GM23338 (cell line): ENCODE results near the gene HDAC10. TPM values are rescaled to one million over a fixed set of nuclear protein-coding genes. Genes with fewer than 3 reads are reported as not detected.

Source experiments
- ATAC-seq: fragments of 200-7000 bp; cut with Tn5 transposase; 3 replicates; pipeline ENCODE4 v1.9.1; 2020
- DNase-seq: peaks from one replicate; pipeline ENCODE4 v3.0.0-alpha.2; 2015; ENCODE audit warnings: low spot score
- H2AFZ ChIP-seq: fragments of 200-600 bp; sonication (generic); 2 replicates; pipeline ENCODE4 v1.8.0; 2016; ENCODE audit warnings: antibody characterized with exemption, mild to moderate bottlenecking, moderate library complexity
- H3F3A ChIP-seq: fragments of 200-600 bp; sonication (generic); replicated peaks from 2 replicates; pipeline ENCODE4 v1.8.0; 2017; ENCODE audit warnings: antibody characterized with exemption, mixed run types, low read depth
- H3K27ac ChIP-seq: fragments of 200-600 bp; sonication (generic); 2 replicates; pipeline ENCODE4 v1.6.1; 2016; ENCODE audit warnings: low read depth
- H3K27me3 ChIP-seq: fragments of 200-600 bp; sonication (generic); 2 replicates; pipeline ENCODE4 v1.8.0; 2016; ENCODE audit warnings: mild to moderate bottlenecking, mixed run types, moderate library complexity; ENCODE audit not compliant: insufficient read depth
- H3K36me3 ChIP-seq: fragments of 200-600 bp; sonication (generic); 2 replicates; pipeline ENCODE4 v1.8.0; 2016; ENCODE audit warnings: mild to moderate bottlenecking; ENCODE audit not compliant: insufficient read depth
- H3K4me1 ChIP-seq: fragments of 200-600 bp; sonication (generic); 2 replicates; pipeline ENCODE4 v1.8.0; 2016; ENCODE audit warnings: mild to moderate bottlenecking, moderate library complexity; ENCODE audit not compliant: insufficient read depth
- H3K4me2 ChIP-seq: fragments of 200-600 bp; sonication (generic); 2 replicates; pipeline ENCODE4 v1.7.1; 2017; ENCODE audit warnings: mixed run types
- H3K4me3 ChIP-seq: fragments of 200-600 bp; sonication (generic); 2 replicates; pipeline ENCODE4 v1.6.1; 2016; ENCODE audit warnings: mixed run types
- H3K79me2 ChIP-seq: fragments of 200-600 bp; sonication (generic); replicated peaks from 2 replicates; pipeline ENCODE4 v1.8.0; 2017; ENCODE audit warnings: mild to moderate bottlenecking; ENCODE audit not compliant: insufficient read depth
- H3K9me2 ChIP-seq: fragments of 200-600 bp; sonication (generic); 2 replicates; pipeline ENCODE4 v1.8.0; 2017; ENCODE audit not compliant: insufficient read depth
- H4K20me1 ChIP-seq: fragments of 200-600 bp; sonication (generic); replicated peaks from 2 replicates; pipeline ENCODE4 v1.8.0; 2017; ENCODE audit warnings: mild to moderate bottlenecking; ENCODE audit not compliant: insufficient read depth
- H3K27ac Mint-ChIP-seq: 2 replicates; pipeline ENCODE4 v1.8.0; 2020; ENCODE audit warnings: inconsistent platforms, mild to moderate bottlenecking, moderate library complexity, mixed read lengths
- H3K27me3 Mint-ChIP-seq: 3 replicates; pipeline ENCODE4 v1.8.0; 2022; ENCODE audit warnings: low read depth, mild to moderate bottlenecking, moderate library complexity, mixed read lengths, inconsistent platforms; ENCODE audit not compliant: insufficient read depth, poor library complexity
- H3K36me3 Mint-ChIP-seq: 3 replicates; pipeline ENCODE4 v1.8.0; 2021; ENCODE audit warnings: low read depth, mild to moderate bottlenecking, inconsistent platforms, moderate library complexity, mixed read lengths
- H3K4me1 Mint-ChIP-seq: 3 replicates; pipeline ENCODE4 v1.8.0; 2020; ENCODE audit warnings: mild to moderate bottlenecking, inconsistent platforms, mixed read lengths
- H3K4me3 Mint-ChIP-seq: 3 replicates; pipeline ENCODE4 v1.8.0; 2021; ENCODE audit warnings: moderate library complexity, mild to moderate bottlenecking, inconsistent platforms, mixed read lengths
- H3K9me3 Mint-ChIP-seq: 3 replicates; pipeline ENCODE4 v1.8.0; 2020; ENCODE audit warnings: moderate library complexity, mild to moderate bottlenecking, inconsistent platforms, mixed read lengths
- CREB1 ChIP-seq: fragments of 250-450 bp; sonication (Bioruptor Pico); IDR thresholded peaks from 2 replicates; pipeline ENCODE4 v1.5.0; 2020; ENCODE audit warnings: low read depth, mild to moderate bottlenecking, moderate library complexity
- ETS1 ChIP-seq: IDR thresholded peaks from 2 replicates; pipeline ENCODE4 v1.6.1; 2016; ENCODE audit warnings: antibody characterized with exemption
- EZH2 ChIP-seq: fragments of 200-600 bp; sonication (generic); IDR thresholded peaks from one replicate; pipeline ENCODE4 v1.8.0; 2017; ENCODE audit warnings: antibody characterized with exemption, mild to moderate bottlenecking, low read depth; ENCODE audit not compliant: unreplicated experiment
- EZH2phosphoT487 ChIP-seq: fragments of 200-600 bp; sonication (generic); IDR thresholded peaks from one replicate; pipeline ENCODE4 v1.8.1; 2018; ENCODE audit warnings: antibody characterized with exemption; ENCODE audit not compliant: unreplicated experiment
- NANOG ChIP-seq: IDR thresholded peaks from 2 replicates; pipeline ENCODE4 v1.6.1; 2016; ENCODE audit warnings: antibody characterized with exemption, borderline replicate concordance
- POLR2AphosphoS5 ChIP-seq: IDR thresholded peaks from 2 replicates; pipeline ENCODE4 v1.6.1; 2016; ENCODE audit warnings: antibody characterized with exemption, low read depth
- REST ChIP-seq: IDR thresholded peaks from one replicate; pipeline ENCODE4 v1.6.1; 2018; ENCODE audit warnings: antibody characterized with exemption; ENCODE audit not compliant: unreplicated experiment
- STAT1 ChIP-seq: IDR thresholded peaks from one replicate; pipeline ENCODE4 v1.6.1; 2016; ENCODE audit warnings: antibody characterized with exemption; ENCODE audit not compliant: unreplicated experiment
- ZNF114 ChIP-seq: fragments of 250-450 bp; sonication (Bioruptor Pico); IDR thresholded peaks from 2 replicates; pipeline ENCODE4 v1.5.0; 2020; ENCODE audit warnings: mild to moderate bottlenecking, moderate library complexity
- ZNF462 ChIP-seq: fragments of 250-450 bp; sonication (Bioruptor Pico); IDR thresholded peaks from 2 replicates; pipeline ENCODE4 v1.5.0; 2020; ENCODE audit warnings: mild to moderate bottlenecking, moderate library complexity
- polyA plus RNA-seq: library from polyadenylated mRNA; unstranded; fragments of >200 nt; fragmentation: Nextera tagmentation; extraction: Ambion mirVana; gene quantifications from 2 replicates; pipeline ENCODE4 v1.2.1, GENCODE V29; 2016
- total RNA-seq: library from RNA; depleted of rRNA; stranded (reverse); fragments of >200 nt; shearing (Covaris generic); gene quantifications from 2 replicates; pipeline ENCODE4 v1.2.3, GENCODE V29; 2014
- TF ChIP-seq, protein P1 (sequence below), 2 experiments: fragments of 200-600 bp in 1 of 2; sonication (generic) in 1 of 2; conservative IDR thresholded peaks; 2 replicates each; pipeline versions ENCODE4 v1.5.1 to v1.6.1; 2016 to 2017; ENCODE audit warnings: antibody characterized with exemption in 2 of 2, low read depth in 2 of 2, mild to moderate bottlenecking in 2 of 2, moderate library complexity in 1 of 2

HDAC10 gene
- total and polyA plus RNA-seq, 2 experiments from 2014 or later, result 4.1 to 41.9 TPM

DNA sequence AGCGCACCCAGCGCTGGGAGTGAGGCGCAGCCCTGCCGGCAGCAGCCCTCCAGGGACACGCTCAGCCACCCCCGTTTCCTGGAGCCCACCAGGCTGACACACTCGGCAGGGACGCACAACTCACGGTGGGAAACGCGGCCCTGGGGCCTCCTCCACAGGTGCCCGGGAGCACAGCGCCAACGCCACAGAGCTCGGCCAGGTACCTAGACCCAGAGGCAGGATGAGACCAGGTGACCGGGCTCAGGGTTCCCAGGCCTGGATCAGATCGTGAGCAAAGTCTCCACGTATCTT is 24.2 kb downstream of the HDAC10 start:
- ATAC-seq (no peak), DNase-seq (no peak)
- Histone ChIP-seq H3K4me1 (no peaks in the 10 kb centered on the region), H3K4me2 (no peak overlapping the region), H3K9me2 (no peaks in the 10 kb centered on the region), H2AFZ (no peak overlapping the region), H3K27me3 (no peaks in the 10 kb centered on the region), H3K4me3 (no peak overlapping the region), H4K20me1 (peaks cover 9% of the 10 kb centered on the region), H3F3A (no peaks in the 10 kb centered on the region), H3K79me2 (no peaks in the 10 kb centered on the region), H3K27ac (no peak overlapping the region), H3K36me3 (no peaks in the 10 kb centered on the region)
- Mint-ChIP-seq H3K4me1 (no peaks in the 10 kb centered on the region), H3K27me3 (peaks cover 7% of the 10 kb centered on the region), H3K4me3 (no peak overlapping the region), H3K27ac (no peak overlapping the region), H3K9me3 (no peaks in the 10 kb centered on the region), H3K36me3 (peaks cover 20% of the 10 kb centered on the region)
- no peak for TF ChIP-seq STAT1
- no peak for TF ChIP-seq NANOG
- TF ChIP-seq ZNF114, result no peak
- no peak for TF ChIP-seq ZNF462
- TF ChIP-seq ETS1, result no peak
- TF ChIP-seq POLR2AphosphoS5, result no peak
- TF ChIP-seq REST, result no peak
- no peak for TF ChIP-seq CREB1 (CRISPR knock-in tag)
- TF ChIP-seq EZH2, result no peak
- TF ChIP-seq, protein P1, sequence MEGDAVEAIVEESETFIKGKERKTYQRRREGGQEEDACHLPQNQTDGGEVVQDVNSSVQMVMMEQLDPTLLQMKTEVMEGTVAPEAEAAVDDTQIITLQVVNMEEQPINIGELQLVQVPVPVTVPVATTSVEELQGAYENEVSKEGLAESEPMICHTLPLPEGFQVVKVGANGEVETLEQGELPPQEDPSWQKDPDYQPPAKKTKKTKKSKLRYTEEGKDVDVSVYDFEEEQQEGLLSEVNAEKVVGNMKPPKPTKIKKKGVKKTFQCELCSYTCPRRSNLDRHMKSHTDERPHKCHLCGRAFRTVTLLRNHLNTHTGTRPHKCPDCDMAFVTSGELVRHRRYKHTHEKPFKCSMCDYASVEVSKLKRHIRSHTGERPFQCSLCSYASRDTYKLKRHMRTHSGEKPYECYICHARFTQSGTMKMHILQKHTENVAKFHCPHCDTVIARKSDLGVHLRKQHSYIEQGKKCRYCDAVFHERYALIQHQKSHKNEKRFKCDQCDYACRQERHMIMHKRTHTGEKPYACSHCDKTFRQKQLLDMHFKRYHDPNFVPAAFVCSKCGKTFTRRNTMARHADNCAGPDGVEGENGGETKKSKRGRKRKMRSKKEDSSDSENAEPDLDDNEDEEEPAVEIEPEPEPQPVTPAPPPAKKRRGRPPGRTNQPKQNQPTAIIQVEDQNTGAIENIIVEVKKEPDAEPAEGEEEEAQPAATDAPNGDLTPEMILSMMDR (conservative IDR thresholded peaks at IDR 0.05; ENCODE audit: low read depth in 2 of 2), result no peak
- TF ChIP-seq EZH2phosphoT487, result no peak
